ENCODE results near the gene PLXDC2. TPM values are rescaled to one million over a fixed set of nuclear protein-coding genes. Genes with fewer than 3 reads are reported as not detected.

The PLXDC2 gene
- total and polyA plus RNA-seq, 2 experiments from 2014 or later: 10.3 to 22.6 TPM

GRCh38 chr10:19925064-19925463 lies 108.8 kb downstream of the PLXDC2 start:
- Histone ChIP-seq H3K9me3 (ENCODE audit: low read depth) (no peaks in the 10 kb centered on the region), H3K4me1 (ENCODE audit: low read depth) (peaks cover 11% of the 10 kb centered on the region), H3K27me3 (no peaks in the 10 kb centered on the region), H3K4me3 (no peak overlapping the region), H3K36me3 (no peaks in the 10 kb centered on the region), H3K27ac (no peak overlapping the region)
- DNase-seq (ENCODE audit: low read depth in 1 of 2, low spot score in 1 of 2): peak in 1 of 2 donors; percentile 17
- TF ChIP-seq CTCF (IDR thresholded peaks at IDR 0.05; ENCODE audit: low read depth, low read length): no peak

- Histone ChIP-seq H3K4me3 (no peak overlapping the region), H3K9me3 (ENCODE audit: low read depth) (no peaks in the 10 kb centered on the region), H3K27ac (no peak overlapping the region), H3K27me3 (no peaks in the 10 kb centered on the region), H3K36me3 (no peaks in the 10 kb centered on the region), H3K4me1 (ENCODE audit: low read depth) (peaks cover 25% of the 10 kb centered on the region)
- TF ChIP-seq CTCF (IDR thresholded peaks at IDR 0.05; ENCODE audit: low read depth, low read length): no peak
- DNase-seq (ENCODE audit: low read depth in 1 of 2, low spot score in 1 of 2): no peak
Measured at GRCh38 chr10:19928936-19929335, 112.7 kb downstream of the PLXDC2 start.

DNA sequence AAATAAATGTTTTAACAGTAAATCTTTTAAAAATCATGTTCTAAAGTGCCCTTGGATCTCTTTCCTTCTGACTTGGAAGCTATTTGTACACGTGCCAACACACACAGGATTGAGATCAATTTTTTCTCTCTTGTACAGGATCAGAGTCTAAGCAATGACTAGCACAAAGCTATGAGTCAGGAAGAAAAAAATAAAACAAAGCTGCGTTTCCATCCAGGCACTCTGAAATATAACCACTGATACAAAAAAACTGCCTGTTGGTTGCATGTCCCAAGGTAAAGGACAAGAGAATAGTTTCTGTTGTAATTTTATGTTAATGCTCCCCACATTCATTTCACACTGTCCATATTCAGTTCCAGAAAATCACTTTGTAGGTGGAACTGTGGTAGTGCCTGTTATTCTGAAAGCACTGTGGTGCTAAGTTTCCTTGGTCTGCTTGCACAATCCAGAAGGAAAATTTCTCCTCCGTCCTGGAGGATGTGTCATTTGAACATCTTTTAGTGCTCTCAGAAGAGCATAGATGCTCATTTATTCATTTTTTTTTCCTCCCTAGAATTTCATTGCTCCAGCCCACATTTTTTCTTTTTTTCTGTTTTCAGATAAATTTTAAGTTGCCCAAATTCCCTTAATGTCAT lies 113.4 kb downstream of the PLXDC2 start:
- peak in 1 of 2 donors; percentile 78 for DNase-seq (ENCODE audit: low read depth in 1 of 2, low spot score in 1 of 2)
- no peak for TF ChIP-seq CTCF (IDR thresholded peaks at IDR 0.05; ENCODE audit: low read depth, low read length)
- no peaks in the 10 kb centered on the region for H3K36me3 ChIP-seq
- peaks cover 23% of the 10 kb centered on the region for H3K4me1 ChIP-seq (ENCODE audit: low read depth)
- no peaks in the 10 kb centered on the region for H3K9me3 ChIP-seq (ENCODE audit: low read depth)
- H3K27ac ChIP-seq: no peak overlapping the region
- H3K4me3 ChIP-seq: no peak overlapping the region
- no peaks in the 10 kb centered on the region for H3K27me3 ChIP-seq

- Histone ChIP-seq H3K4me1 (ENCODE audit: low read depth) (peaks cover 14% of the 10 kb centered on the region), H3K27ac (no peak overlapping the region), H3K4me3 (no peak overlapping the region), H3K27me3 (no peaks in the 10 kb centered on the region), H3K9me3 (ENCODE audit: low read depth) (no peaks in the 10 kb centered on the region), H3K36me3 (no peaks in the 10 kb centered on the region)
- DNase-seq (ENCODE audit: low read depth in 1 of 2, low spot score in 1 of 2): peak in 1 of 2 donors; percentile 57
- TF ChIP-seq CTCF (IDR thresholded peaks at IDR 0.05; ENCODE audit: low read depth, low read length): no peak
Measured at GRCh38 chr10:19930936-19931893, 115.0 kb downstream of the PLXDC2 start.

DNA sequence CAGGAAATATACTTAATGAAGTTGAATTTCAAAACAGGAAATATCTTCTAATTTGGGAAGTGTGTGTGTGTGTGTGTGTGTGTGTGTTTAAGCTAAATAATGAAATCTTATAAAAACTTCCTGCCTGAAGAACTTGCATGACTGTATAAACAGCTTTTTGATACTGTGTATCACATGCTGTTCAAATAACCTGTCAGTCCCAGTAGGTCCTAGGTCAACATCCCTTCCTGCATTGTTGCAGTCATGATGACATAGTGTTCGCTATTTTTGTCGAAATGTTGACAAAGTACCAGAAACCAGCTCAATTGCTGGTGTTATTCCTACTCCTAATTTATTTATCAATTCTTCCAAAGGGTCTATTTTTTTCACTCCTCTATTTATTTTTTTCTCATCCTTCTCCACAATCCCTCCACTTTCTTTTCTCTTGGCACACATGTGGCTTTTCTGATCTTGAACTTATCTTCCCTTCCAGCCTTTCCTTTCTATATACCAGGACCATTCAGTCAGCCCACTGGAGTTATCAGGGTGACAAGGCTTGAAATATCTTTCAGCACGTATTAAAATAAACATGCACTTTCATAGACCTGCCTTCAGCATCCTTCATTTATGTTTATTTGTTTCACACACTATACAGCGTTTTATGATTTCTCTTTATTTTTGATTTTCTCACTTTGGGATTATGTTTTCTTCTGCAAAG lies 115.8 kb downstream of the PLXDC2 start:
- Histone ChIP-seq H3K27ac (no peak overlapping the region), H3K4me3 (no peak overlapping the region), H3K36me3 (no peaks in the 10 kb centered on the region), H3K4me1 (ENCODE audit: low read depth) (peaks cover 14% of the 10 kb centered on the region), H3K27me3 (no peaks in the 10 kb centered on the region), H3K9me3 (ENCODE audit: low read depth) (no peaks in the 10 kb centered on the region)
- TF ChIP-seq CTCF (IDR thresholded peaks at IDR 0.05; ENCODE audit: low read depth, low read length): no peak
- DNase-seq (ENCODE audit: low read depth in 1 of 2, low spot score in 1 of 2): peak in 1 of 2 donors; percentile 35
